Liver (tissue), 9 donors: ENCODE data around the gene CECR2. TPM values are rescaled to one million over a fixed set of nuclear protein-coding genes. Genes with fewer than 3 reads are reported as not detected.
A peak's percentile ranks its signal among the peaks of the same experiment; 100 is the strongest.

ENCODE experiments used
- DNase-seq: peaks from one replicate; pipeline ENCODE4 v3.0.0-alpha.2; 2017; ENCODE audit warnings: low spot score
- H3K27ac ChIP-seq, 2 donors: one replicate each; pipeline ENCODE4 v1.7.0; 2013; ENCODE audit warnings: inconsistent platforms in 2 of 2, low read length in 2 of 2, control low read depth in 1 of 2, low read depth in 1 of 2, mild to moderate bottlenecking in 1 of 2
- H3K27me3 ChIP-seq, 4 donors: one replicate each; pipeline versions ENCODE4 v1.6.1 to v1.7.0; 2013; ENCODE audit warnings: low read length in 3 of 4, inconsistent platforms in 1 of 4, mild to moderate bottlenecking in 1 of 4, moderate library complexity in 1 of 4; ENCODE audit not compliant: control insufficient read depth in 4 of 4, insufficient read depth in 4 of 4
- H3K36me3 ChIP-seq, 4 donors: one replicate each; pipeline versions ENCODE4 v1.6.1 to v1.7.0; 2013; ENCODE audit warnings: low read length in 3 of 4, mild to moderate bottlenecking in 3 of 4, low read depth in 1 of 4, moderate library complexity in 1 of 4; ENCODE audit not compliant: control insufficient read depth in 4 of 4, insufficient read depth in 3 of 4
- H3K4me1 ChIP-seq, 4 donors: one replicate each; pipeline versions ENCODE4 v1.6.1 to v1.7.0; 2013; ENCODE audit warnings: low read length in 3 of 4, mild to moderate bottlenecking in 3 of 4, moderate library complexity in 1 of 4; ENCODE audit not compliant: control insufficient read depth in 4 of 4, insufficient read depth in 4 of 4
- H3K4me3 ChIP-seq, 3 donors: one replicate each; pipeline versions ENCODE4 v1.6.1 to v1.7.0; 2013; ENCODE audit warnings: low read length in 3 of 3, control low read depth in 1 of 3, low read depth in 1 of 3, mild to moderate bottlenecking in 1 of 3
- H3K9ac ChIP-seq, 2 donors: one replicate each; pipeline ENCODE4 v1.7.0; 2013; ENCODE audit warnings: low read length in 2 of 2, mild to moderate bottlenecking in 2 of 2, moderate library complexity in 2 of 2, control low read depth in 1 of 2, low read depth in 1 of 2
- H3K9me3 ChIP-seq, 4 donors: one replicate each; pipeline versions ENCODE4 v1.6.1 to v1.7.0; 2013; ENCODE audit warnings: low read length in 3 of 4; ENCODE audit not compliant: control insufficient read depth in 4 of 4
- EGR1 ChIP-seq, 2 donors: IDR thresholded peaks; 2 replicates each; pipeline ENCODE4 v1.6.1; 2016 to 2018; ENCODE audit warnings: antibody characterized with exemption in 2 of 2, low read depth in 2 of 2
- FOXA1 ChIP-seq: IDR thresholded peaks from 2 replicates; pipeline ENCODE4 v1.6.1; 2016; ENCODE audit warnings: antibody characterized with exemption
- FOXA2 ChIP-seq: IDR thresholded peaks from 2 replicates; pipeline ENCODE4 v1.6.1; 2016; ENCODE audit warnings: antibody characterized with exemption
- GABPA ChIP-seq, 2 donors: IDR thresholded peaks in 1 of 2; conservative IDR thresholded peaks in 1 of 2; 2 replicates each; pipeline ENCODE4 v1.6.1; 2016; ENCODE audit warnings: antibody characterized with exemption in 2 of 2, mild to moderate bottlenecking in 1 of 2, moderate library complexity in 1 of 2
- HNF4A ChIP-seq, 2 donors: conservative IDR thresholded peaks; 2 replicates each; pipeline ENCODE4 v1.6.1; 2016; ENCODE audit warnings: antibody characterized with exemption in 2 of 2, mild to moderate bottlenecking in 2 of 2
- HNF4G ChIP-seq: IDR thresholded peaks from 2 replicates; pipeline ENCODE4 v1.6.1; 2016; ENCODE audit warnings: antibody characterized with exemption
- JUND ChIP-seq, 2 donors: IDR thresholded peaks; 2 replicates each; pipeline ENCODE4 v1.6.1; 2016; ENCODE audit warnings: antibody characterized with exemption in 2 of 2
- NR2F2 ChIP-seq: IDR thresholded peaks from 2 replicates; pipeline ENCODE4 v1.6.1; 2016; ENCODE audit warnings: antibody characterized with exemption
- RAD21 ChIP-seq, 2 donors: IDR thresholded peaks; 2 replicates each; pipeline ENCODE4 v1.6.1; 2016; ENCODE audit warnings: antibody characterized with exemption in 2 of 2, mild to moderate bottlenecking in 2 of 2
- RXRA ChIP-seq, 2 donors: IDR thresholded peaks; 2 replicates each; pipeline ENCODE4 v1.6.1; 2017 to 2018; ENCODE audit warnings: antibody characterized with exemption in 2 of 2, mild to moderate bottlenecking in 1 of 2
- SP1 ChIP-seq: IDR thresholded peaks from 2 replicates; pipeline ENCODE4 v1.6.1; 2018; ENCODE audit warnings: antibody characterized with exemption, mild to moderate bottlenecking
- TAF1 ChIP-seq: conservative IDR thresholded peaks from 2 replicates; pipeline ENCODE4 v1.6.1; 2016; ENCODE audit warnings: antibody characterized with exemption, mild to moderate bottlenecking
- YY1 ChIP-seq: IDR thresholded peaks from 2 replicates; pipeline ENCODE4 v1.6.1; 2016; ENCODE audit warnings: antibody characterized with exemption, mild to moderate bottlenecking
- WGBS: extraction: QIAGEN DNeasy Blood & Tissue Kit; methylation state at CpG from one replicate; pipeline ENCODE4 v1.1.7; 2013; 5-methylcytosine and 5-hydroxymethylcytosine counted together
- polyA plus RNA-seq, 2 donors: library from polyadenylated mRNA; stranded (reverse) in 1 of 2; unstranded in 1 of 2; fragments of 200-250 nt in 1 of 2; fragments of >200 nt in 1 of 2; fragmentation: Nextera tagmentation in 1 of 2; extraction: Ambion mirVana in 1 of 2; gene quantifications; one replicate each; pipeline versions ENCODE4 v1.2.1 to v1.2.3, GENCODE V29; 2013 to 2015
- total RNA-seq, 2 donors: library from RNA; depleted of rRNA; stranded (reverse); fragments of >200 nt; gene quantifications; one replicate each; pipeline ENCODE4 v1.2.3, GENCODE V29; 2014
- TF ChIP-seq, protein P1 (sequence below): fragments of 150-350 bp; IDR thresholded peaks from 2 replicates; pipeline ENCODE4 v1.5.1; 2017; ENCODE audit warnings: improper control_type of control experiment, low read depth, low read length; ENCODE audit not compliant: missing input control
- TF ChIP-seq, protein P2 (sequence below): IDR thresholded peaks from 2 replicates; pipeline ENCODE4 v1.6.1; 2016; ENCODE audit warnings: antibody characterized with exemption
- TF ChIP-seq, protein P3 (sequence below): IDR thresholded peaks from 2 replicates; pipeline ENCODE4 v1.6.1; 2016; ENCODE audit warnings: antibody characterized with exemption
- TF ChIP-seq, protein P4 (sequence below): IDR thresholded peaks from 2 replicates; pipeline ENCODE4 v1.6.1; 2016; ENCODE audit warnings: antibody characterized with exemption
- TF ChIP-seq, protein P5 (sequence below): IDR thresholded peaks from 2 replicates; pipeline ENCODE4 v1.6.1; 2016; ENCODE audit warnings: antibody characterized with exemption, mild to moderate bottlenecking
- donor health status: healthy.
- donor health status: healthy.
- donor health status: healthy.
- donor health status: healthy.
- donor health status: healthy.

CECR2 gene
- total and polyA plus RNA-seq, 4 donors, result 1.8 to 9.7 (median 2.1) TPM

DNA sequence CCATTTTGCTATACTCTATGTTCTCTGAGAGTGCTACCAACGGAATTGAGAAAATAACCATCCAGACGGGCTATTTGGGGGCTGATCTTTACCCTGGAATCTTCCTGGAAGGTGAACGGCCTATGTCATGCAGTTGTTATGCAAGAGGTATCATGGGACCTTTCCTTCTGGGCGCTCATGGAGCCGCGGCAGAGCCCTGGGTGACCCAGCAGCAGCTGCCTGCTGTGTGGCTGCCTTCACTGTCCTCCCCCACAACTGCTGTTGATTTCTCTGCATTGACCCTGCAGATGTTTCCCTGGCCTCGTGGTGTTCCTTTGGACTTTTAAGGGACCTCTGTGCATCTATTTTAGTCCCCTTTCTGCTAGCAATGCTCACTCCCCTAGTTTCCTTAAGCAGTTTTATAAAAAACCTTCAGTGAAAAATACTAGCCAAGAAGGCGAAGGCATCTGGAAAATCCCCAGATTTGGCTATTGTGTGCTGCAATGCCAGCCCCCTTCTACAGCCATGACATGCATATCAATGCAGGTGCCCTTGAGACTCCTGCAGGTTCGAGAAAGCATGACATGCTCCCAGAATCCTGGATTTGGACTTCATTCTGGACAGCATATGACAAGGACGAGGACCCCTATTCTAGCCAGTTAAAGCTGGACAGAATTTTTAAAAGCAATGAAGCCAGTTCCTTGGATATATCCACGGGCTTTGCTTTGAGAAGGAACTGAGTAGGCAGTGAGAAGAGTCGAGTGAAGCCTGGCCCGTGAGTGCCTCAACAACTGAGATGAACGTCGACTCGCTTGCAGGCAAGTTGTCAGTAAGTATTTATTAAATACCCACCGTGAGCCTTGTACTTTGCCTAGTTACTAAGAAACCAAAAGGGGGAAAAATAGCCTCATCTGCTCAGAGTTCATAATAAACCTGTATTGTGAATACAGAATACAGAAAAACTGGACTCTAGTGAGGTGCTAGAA is 193.9 kb downstream of the CECR2 start, which contains the start of gene SLC25A18:
TSS of gene SLC25A18 (plus strand) at position 593 of the 965 bp plus-strand sequence. CDS start 16,447 bp downstream, outside the sequence.
- WGBS, result 47% methylated on average over 17 of the region's 17 CpGs
- TF ChIP-seq NR2F2 (peak; percentile 89), RAD21 (IDR thresholded peaks at IDR 0.05) (peak in 1 of 2 donors; percentile 36), RXRA (IDR thresholded peaks at IDR 0.05) (peak; percentile 98 to 99), YY1 (peak; percentile 95), FOXA1 (peak; percentile 71), JUND (IDR thresholded peaks at IDR 0.05) (peak; percentile 67 to 79), HNF4A (conservative IDR thresholded peaks at IDR 0.05) (peak; percentile 75 to 87), HNF4G (peak; percentile 37), SP1 (peak; percentile 92), FOXA2 (peak; percentile 58), EGR1 (IDR thresholded peaks at IDR 0.05; ENCODE audit: low read depth in 2 of 2) (peak in 1 of 2 donors; percentile 86), GABPA (IDR thresholded peaks at IDR 0.05 in 1 of 2, conservative IDR thresholded peaks at IDR 0.05 in 1 of 2) (no peak), TAF1 (peak; percentile 82)
- TF ChIP-seq, protein P1, sequence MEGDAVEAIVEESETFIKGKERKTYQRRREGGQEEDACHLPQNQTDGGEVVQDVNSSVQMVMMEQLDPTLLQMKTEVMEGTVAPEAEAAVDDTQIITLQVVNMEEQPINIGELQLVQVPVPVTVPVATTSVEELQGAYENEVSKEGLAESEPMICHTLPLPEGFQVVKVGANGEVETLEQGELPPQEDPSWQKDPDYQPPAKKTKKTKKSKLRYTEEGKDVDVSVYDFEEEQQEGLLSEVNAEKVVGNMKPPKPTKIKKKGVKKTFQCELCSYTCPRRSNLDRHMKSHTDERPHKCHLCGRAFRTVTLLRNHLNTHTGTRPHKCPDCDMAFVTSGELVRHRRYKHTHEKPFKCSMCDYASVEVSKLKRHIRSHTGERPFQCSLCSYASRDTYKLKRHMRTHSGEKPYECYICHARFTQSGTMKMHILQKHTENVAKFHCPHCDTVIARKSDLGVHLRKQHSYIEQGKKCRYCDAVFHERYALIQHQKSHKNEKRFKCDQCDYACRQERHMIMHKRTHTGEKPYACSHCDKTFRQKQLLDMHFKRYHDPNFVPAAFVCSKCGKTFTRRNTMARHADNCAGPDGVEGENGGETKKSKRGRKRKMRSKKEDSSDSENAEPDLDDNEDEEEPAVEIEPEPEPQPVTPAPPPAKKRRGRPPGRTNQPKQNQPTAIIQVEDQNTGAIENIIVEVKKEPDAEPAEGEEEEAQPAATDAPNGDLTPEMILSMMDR, result peak; percentile 20
- TF ChIP-seq, protein P2, sequence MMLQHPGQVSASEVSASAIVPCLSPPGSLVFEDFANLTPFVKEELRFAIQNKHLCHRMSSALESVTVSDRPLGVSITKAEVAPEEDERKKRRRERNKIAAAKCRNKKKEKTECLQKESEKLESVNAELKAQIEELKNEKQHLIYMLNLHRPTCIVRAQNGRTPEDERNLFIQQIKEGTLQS, result peak; percentile 63
- TF ChIP-seq, protein P3, sequence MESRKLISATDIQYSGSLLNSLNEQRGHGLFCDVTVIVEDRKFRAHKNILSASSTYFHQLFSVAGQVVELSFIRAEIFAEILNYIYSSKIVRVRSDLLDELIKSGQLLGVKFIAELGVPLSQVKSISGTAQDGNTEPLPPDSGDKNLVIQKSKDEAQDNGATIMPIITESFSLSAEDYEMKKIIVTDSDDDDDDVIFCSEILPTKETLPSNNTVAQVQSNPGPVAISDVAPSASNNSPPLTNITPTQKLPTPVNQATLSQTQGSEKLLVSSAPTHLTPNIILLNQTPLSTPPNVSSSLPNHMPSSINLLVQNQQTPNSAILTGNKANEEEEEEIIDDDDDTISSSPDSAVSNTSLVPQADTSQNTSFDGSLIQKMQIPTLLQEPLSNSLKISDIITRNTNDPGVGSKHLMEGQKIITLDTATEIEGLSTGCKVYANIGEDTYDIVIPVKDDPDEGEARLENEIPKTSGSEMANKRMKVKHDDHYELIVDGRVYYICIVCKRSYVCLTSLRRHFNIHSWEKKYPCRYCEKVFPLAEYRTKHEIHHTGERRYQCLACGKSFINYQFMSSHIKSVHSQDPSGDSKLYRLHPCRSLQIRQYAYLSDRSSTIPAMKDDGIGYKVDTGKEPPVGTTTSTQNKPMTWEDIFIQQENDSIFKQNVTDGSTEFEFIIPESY, result peak; percentile 77
- TF ChIP-seq, protein P4, sequence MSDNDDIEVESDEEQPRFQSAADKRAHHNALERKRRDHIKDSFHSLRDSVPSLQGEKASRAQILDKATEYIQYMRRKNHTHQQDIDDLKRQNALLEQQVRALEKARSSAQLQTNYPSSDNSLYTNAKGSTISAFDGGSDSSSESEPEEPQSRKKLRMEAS, result peak; percentile 85
- TF ChIP-seq, protein P5, sequence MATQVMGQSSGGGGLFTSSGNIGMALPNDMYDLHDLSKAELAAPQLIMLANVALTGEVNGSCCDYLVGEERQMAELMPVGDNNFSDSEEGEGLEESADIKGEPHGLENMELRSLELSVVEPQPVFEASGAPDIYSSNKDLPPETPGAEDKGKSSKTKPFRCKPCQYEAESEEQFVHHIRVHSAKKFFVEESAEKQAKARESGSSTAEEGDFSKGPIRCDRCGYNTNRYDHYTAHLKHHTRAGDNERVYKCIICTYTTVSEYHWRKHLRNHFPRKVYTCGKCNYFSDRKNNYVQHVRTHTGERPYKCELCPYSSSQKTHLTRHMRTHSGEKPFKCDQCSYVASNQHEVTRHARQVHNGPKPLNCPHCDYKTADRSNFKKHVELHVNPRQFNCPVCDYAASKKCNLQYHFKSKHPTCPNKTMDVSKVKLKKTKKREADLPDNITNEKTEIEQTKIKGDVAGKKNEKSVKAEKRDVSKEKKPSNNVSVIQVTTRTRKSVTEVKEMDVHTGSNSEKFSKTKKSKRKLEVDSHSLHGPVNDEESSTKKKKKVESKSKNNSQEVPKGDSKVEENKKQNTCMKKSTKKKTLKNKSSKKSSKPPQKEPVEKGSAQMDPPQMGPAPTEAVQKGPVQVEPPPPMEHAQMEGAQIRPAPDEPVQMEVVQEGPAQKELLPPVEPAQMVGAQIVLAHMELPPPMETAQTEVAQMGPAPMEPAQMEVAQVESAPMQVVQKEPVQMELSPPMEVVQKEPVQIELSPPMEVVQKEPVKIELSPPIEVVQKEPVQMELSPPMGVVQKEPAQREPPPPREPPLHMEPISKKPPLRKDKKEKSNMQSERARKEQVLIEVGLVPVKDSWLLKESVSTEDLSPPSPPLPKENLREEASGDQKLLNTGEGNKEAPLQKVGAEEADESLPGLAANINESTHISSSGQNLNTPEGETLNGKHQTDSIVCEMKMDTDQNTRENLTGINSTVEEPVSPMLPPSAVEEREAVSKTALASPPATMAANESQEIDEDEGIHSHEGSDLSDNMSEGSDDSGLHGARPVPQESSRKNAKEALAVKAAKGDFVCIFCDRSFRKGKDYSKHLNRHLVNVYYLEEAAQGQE, result peak; percentile 65
- DNase-seq, result peak; percentile 44

More for the DNA sequence above, 193.9 kb downstream of the CECR2 start, which contains the start of gene SLC25A18:
- peak within 1 kb of the TSS; percentile 65 to 78 for H3K27ac ChIP-seq
- no peaks in the 10 kb centered on the region for H3K27me3 ChIP-seq
- H3K4me3 ChIP-seq, result no peak within 1 kb of the TSS
- H3K4me1 ChIP-seq, result peaks cover 6 to 27% (median 20%) of the 10 kb centered on the region in 4 donors
- H3K9ac ChIP-seq, result peak within 1 kb of the TSS in 1 of 2 donors; percentile 16
- no peaks in the 10 kb centered on the region for H3K36me3 ChIP-seq
- H3K9me3 ChIP-seq, result no peaks in the 10 kb centered on the region
